ENCODE measurements around the gene FBXL16.

GRCh38 chr16:754656-755055 lies 49.1 kb upstream of the FBXL16 start:
- TF ChIP-seq CTCF (IDR thresholded peaks at IDR 0.05; ENCODE audit: low read depth, low read length, poor library complexity, severe bottlenecking): no peak
- no peak for TF ChIP-seq EZH2phosphoT487 (IDR thresholded peaks at IDR 0.05; ENCODE audit: borderline replicate concordance, low read length)
